GM19324 (cell line): ENCODE results near the gene PHOX2A.
A peak's percentile ranks its signal among the peaks of the same experiment; 100 is the strongest.
"Not testable (repeated sequence)": the region's sequence is repeated elsewhere in the genome, so short reads cannot be mapped to it uniquely, and the experiment has no call there.

ENCODE experiments used
- ATAC-seq: cut with Tn5 transposase; IDR thresholded peaks from one replicate; pipeline ENCODE4 v1.9.1; 2021; ENCODE audit warnings: mild to moderate bottlenecking, moderate library complexity; ENCODE audit not compliant: unreplicated experiment, low FRiP score

PHOX2A gene

GRCh38 chr11:72223615-72224563 is 20.1 kb downstream of the PHOX2A start:
- peak; percentile 51 for ATAC-seq

GRCh38 chr11:72222907-72223614 is 20.9 kb downstream of the PHOX2A start:
- peak; percentile 78 for ATAC-seq

GRCh38 chr11:72222106-72222891 is 21.7 kb downstream of the PHOX2A start:
- no peak for ATAC-seq

- no peak for ATAC-seq
These were observed 22.4 kb downstream of the PHOX2A start for GRCh38 chr11:72221386-72222075.

GRCh38 chr11:72220696-72221363 is 23.1 kb downstream of the PHOX2A start:
- ATAC-seq, result no peak

GRCh38 chr11:72218251-72218745 is 25.7 kb downstream of the PHOX2A start:
- no peak for ATAC-seq

- ATAC-seq, result no peak
These were observed 26.1 kb downstream of the PHOX2A start for GRCh38 chr11:72217841-72218240.

- ATAC-seq, result no peak
These were observed 27.3 kb downstream of the PHOX2A start, which contains the start of gene FOLR2 for GRCh38 chr11:72216638-72217037. Gene FOLR2, plus strand, starts transcription at chr11:72216794. Its CDS starts 1,791 bp downstream, at chr11:72218585.

- ATAC-seq, result no peak
These were observed 34.9 kb downstream of the PHOX2A start for GRCh38 chr11:72209101-72209500.

GRCh38 chr11:72208281-72208680 is 35.7 kb downstream of the PHOX2A start:
- ATAC-seq, result no peak

GRCh38 chr11:72206794-72207193 is 37.2 kb downstream of the PHOX2A start:
- not testable (repeated sequence) for ATAC-seq

GRCh38 chr11:72204886-72205285 is 39.1 kb downstream of the PHOX2A start:
- no peak for ATAC-seq

GRCh38 chr11:72203163-72203562 is 40.8 kb downstream of the PHOX2A start:
- ATAC-seq, result no peak

- no peak for ATAC-seq
These were observed 41.4 kb downstream of the PHOX2A start for GRCh38 chr11:72202571-72202970.

- not testable (repeated sequence) for ATAC-seq
These were observed 42.5 kb downstream of the PHOX2A start for GRCh38 chr11:72201445-72201844.

- no peak for ATAC-seq
These were observed 48.3 kb downstream of the PHOX2A start for GRCh38 chr11:72195518-72196270.

GRCh38 chr11:72191961-72192381 is 52.0 kb downstream of the PHOX2A start, which contains the start of gene FOLR1:
Gene FOLR1, plus strand, starts transcription at chr11:72192140. Its CDS starts 34 bp downstream, at chr11:72192174.
- no peak for ATAC-seq

GRCh38 chr11:72190631-72191071 is 53.3 kb downstream of the PHOX2A start:
- no peak for ATAC-seq
